Kidney epithelial cell (primary cell): ENCODE results near the gene NCOA1. TPM values are rescaled to one million over a fixed set of nuclear protein-coding genes. Genes with fewer than 3 reads are reported as not detected.

ENCODE experiments used
- DNase-seq: peaks from one replicate; pipeline ENCODE4 v3.0.0-alpha.2; 2010; ENCODE audit warnings: low read depth
- H3K27me3 ChIP-seq: 2 replicates; pipeline ENCODE4 v1.6.0; 2011; ENCODE audit warnings: low read length; ENCODE audit not compliant: control insufficient read depth, insufficient read depth
- H3K36me3 ChIP-seq: 2 replicates; pipeline ENCODE4 v1.5.1; 2011; ENCODE audit warnings: low read length; ENCODE audit not compliant: control insufficient read depth, insufficient read depth
- H3K4me3 ChIP-seq: 2 replicates; pipeline ENCODE4 v1.5.1; 2011; ENCODE audit warnings: low read depth, mild to moderate bottlenecking, control low read depth, low read length
- total RNA-seq: library from RNA; depleted of rRNA; stranded (reverse); fragments of >200 nt; gene quantifications from 2 replicates; pipeline ENCODE4 v1.2.3, GENCODE V29; 2015
- TF ChIP-seq, protein P1 (sequence below): IDR thresholded peaks from 2 replicates; pipeline ENCODE4 v1.5.1; 2011; ENCODE audit warnings: mild to moderate bottlenecking, moderate library complexity, low read length, control low read depth, inconsistent platforms; ENCODE audit not compliant: insufficient read depth, poor library complexity, severe bottlenecking

Gene NCOA1
- total RNA-seq, 1 donor from 2014 or later, result 13.3 TPM

DNA sequence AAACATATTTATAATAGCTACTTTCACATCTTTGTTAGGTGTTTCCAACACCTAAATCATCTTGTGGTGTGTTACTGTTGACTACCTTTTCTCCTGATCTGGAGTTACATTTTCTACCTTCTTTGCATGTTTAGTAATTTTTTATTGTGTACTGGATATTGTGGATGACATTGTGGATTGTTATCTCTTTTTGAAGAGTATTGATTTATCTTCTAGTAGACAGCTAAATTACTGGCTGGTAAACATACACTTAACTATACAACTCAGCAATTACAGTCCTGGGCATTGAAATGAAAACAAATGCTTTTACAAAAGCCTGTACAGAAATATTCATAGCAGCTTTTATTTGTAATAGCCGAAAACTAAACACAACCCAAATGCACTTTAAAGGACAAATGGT is 151.3 kb downstream of the NCOA1 start:
- Histone ChIP-seq H3K27me3 (no peaks in the 10 kb centered on the region), H3K36me3 (no peaks in the 10 kb centered on the region), H3K4me3 (no peak overlapping the region)
- DNase-seq, result no peak
- TF ChIP-seq, protein P1, sequence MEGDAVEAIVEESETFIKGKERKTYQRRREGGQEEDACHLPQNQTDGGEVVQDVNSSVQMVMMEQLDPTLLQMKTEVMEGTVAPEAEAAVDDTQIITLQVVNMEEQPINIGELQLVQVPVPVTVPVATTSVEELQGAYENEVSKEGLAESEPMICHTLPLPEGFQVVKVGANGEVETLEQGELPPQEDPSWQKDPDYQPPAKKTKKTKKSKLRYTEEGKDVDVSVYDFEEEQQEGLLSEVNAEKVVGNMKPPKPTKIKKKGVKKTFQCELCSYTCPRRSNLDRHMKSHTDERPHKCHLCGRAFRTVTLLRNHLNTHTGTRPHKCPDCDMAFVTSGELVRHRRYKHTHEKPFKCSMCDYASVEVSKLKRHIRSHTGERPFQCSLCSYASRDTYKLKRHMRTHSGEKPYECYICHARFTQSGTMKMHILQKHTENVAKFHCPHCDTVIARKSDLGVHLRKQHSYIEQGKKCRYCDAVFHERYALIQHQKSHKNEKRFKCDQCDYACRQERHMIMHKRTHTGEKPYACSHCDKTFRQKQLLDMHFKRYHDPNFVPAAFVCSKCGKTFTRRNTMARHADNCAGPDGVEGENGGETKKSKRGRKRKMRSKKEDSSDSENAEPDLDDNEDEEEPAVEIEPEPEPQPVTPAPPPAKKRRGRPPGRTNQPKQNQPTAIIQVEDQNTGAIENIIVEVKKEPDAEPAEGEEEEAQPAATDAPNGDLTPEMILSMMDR, result no peak

DNA sequence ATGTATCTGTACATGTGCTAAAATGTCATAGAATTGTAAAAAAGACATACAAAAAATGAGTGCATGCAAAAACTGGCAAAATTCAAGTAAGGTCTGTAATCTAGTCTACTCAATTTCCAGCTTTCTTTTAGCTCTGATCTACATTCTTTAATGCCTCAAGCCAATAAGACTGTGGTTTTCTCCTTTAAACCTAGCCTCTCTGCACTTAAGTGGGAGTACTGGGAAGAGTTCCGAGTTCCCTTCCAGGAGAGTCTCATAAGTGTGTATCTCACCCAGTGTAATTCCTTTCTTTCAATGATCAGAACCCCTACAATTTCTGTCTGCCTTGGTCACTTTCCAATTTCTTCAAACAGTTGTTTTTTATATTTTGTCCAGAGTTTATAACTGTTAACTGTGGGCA is 152.0 kb downstream of the NCOA1 start:
- TF ChIP-seq, protein P1, result no peak
- DNase-seq, result no peak
- no peak overlapping the region for H3K4me3 ChIP-seq

DNA sequence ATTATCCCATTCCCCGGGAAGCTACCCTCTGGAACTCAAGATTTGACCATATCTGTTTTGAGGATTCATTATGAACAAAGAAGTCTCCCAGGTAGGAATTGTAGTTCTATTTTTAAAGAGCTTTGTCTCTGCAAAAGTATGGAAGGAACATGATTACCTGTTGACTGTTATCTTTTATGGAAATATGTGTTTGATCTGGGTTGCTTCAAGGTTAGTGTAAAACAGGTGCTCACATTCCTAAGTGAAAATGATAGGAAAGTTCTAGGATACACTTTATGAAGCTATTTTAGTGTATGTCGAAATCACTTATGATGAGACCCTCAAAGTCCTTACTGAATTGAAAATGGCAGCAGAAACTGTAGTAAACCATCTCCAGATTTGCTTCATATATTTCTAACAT is 153.0 kb downstream of the NCOA1 start:
- TF ChIP-seq, protein P1, result no peak
- Histone ChIP-seq H3K4me3 (no peak overlapping the region), H3K27me3 (no peaks in the 10 kb centered on the region), H3K36me3 (no peaks in the 10 kb centered on the region)
- no peak for DNase-seq

More for the DNA sequence above, 152.0 kb downstream of the NCOA1 start:
- Histone ChIP-seq H3K27me3 (no peaks in the 10 kb centered on the region), H3K36me3 (no peaks in the 10 kb centered on the region)

DNA sequence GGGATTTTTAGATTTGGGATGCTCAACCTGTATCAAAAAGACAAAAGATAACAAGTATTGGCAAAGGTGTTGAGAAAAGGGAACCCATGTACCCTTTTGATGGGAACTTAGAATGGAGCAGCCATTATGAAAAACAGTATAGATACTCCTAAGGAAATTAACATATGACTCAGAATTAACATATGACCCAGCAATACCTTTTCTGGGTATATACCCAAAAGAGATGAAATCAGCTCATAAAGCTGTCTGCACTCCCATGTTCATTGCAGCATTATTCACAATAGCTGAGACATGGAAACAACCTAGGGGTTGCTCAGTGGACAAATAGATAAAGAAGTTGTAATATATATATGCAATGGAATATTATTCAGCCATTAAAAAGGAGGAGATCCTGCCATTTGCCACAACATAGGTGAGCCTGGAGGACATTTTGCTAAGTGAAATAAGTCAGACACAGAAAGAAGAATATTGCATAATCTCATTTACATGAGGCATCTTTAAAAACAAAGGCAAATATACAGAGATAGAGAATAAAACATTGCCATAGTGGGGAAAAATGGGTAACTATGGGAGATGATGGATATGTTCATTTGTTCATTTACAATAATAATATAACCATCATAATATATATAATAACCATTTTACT is 160.1 kb downstream of the NCOA1 start:
- no peak for DNase-seq
- Histone ChIP-seq H3K36me3 (no peaks in the 10 kb centered on the region), H3K4me3 (no peak overlapping the region), H3K27me3 (no peaks in the 10 kb centered on the region)
- TF ChIP-seq, protein P1, result no peak

DNA sequence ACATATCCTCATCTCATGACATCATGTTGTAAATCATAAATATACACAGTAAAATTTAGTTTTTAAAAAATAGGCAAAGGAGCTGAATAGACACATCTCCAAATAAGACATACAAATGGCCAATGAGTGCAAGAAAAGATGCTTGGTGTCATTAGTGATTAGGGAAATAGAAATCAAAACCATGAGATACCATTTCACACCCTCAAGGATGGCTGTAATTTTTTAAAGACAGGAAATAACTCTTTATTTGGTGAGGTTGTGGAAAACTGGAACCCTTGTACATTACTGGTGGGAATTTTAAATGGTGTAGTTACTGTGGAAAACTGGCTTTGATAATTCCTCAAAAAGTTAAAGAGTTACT is 160.6 kb downstream of the NCOA1 start:
- DNase-seq, result no peak
- Histone ChIP-seq H3K36me3 (no peaks in the 10 kb centered on the region), H3K4me3 (no peak overlapping the region), H3K27me3 (no peaks in the 10 kb centered on the region)
- TF ChIP-seq, protein P1, result no peak
